Endothelial cell of umbilical vein (primary cell): ENCODE measurements around the gene ARHGAP15. TPM values are rescaled to one million over a fixed set of nuclear protein-coding genes. Genes with fewer than 3 reads are reported as not detected.

Experiments
- BruUV-seq: library from RNA; stranded (reverse); fragments of 400-500 nt; replicated peaks from 2 replicates; lab custom pipeline; 2021; lab: Mats Ljungman, UMichigan
- CTCF ChIA-PET: fragments of 300-600, 350-600 bp; sonication (Branson Sonifier 250); formaldehyde crosslinking; loops from one replicate; lab custom pipeline; 2021; ENCODE audit warnings: antibody characterized with exemption, inconsistent platforms; lab: Charles Lee
- POLR2A ChIA-PET: fragments of 300-600, 350-600 bp; sonication (Branson Sonifier 250); formaldehyde crosslinking; loops from one replicate; lab custom pipeline; 2021; ENCODE audit warnings: antibody characterized with exemption, inconsistent platforms; lab: Charles Lee
- DNase-seq: peaks from one replicate; pipeline ENCODE4 v3.0.0-alpha.2; 2011; ENCODE audit warnings: low read depth, low spot score
- FAIRE-seq: peaks from 2 replicates; lab custom pipeline; 2011; peaks lifted over from hg19 to GRCh38; lab: Jason Lieb, UNC
- H2AFZ ChIP-seq: 2 replicates; pipeline ENCODE4 v1.6.0; 2012; ENCODE audit warnings: low read depth, low read length, control low read depth, inconsistent platforms
- H3K27ac ChIP-seq: 2 replicates; pipeline ENCODE4 v1.5.1; 2011; ENCODE audit warnings: low read depth, mild to moderate bottlenecking, control low read depth, low read length, moderate library complexity; ENCODE audit not compliant: insufficient read depth
- H3K27me3 ChIP-seq, 2 experiments: 2 replicates each; pipeline versions ENCODE4 v1.6.0 to v1.6.1; 2011; ENCODE audit warnings: low read length in 2 of 2, mixed read lengths in 1 of 2; ENCODE audit not compliant: control insufficient read depth in 2 of 2, insufficient read depth in 2 of 2
- H3K36me3 ChIP-seq, 2 experiments: 2 replicates in 1 of 2; 3 replicates in 1 of 2; pipeline ENCODE4 v1.5.1; 2011; ENCODE audit warnings: low read length in 2 of 2, mild to moderate bottlenecking in 1 of 2, moderate library complexity in 1 of 2; ENCODE audit not compliant: control insufficient read depth in 2 of 2, insufficient read depth in 2 of 2; ENCODE audit errors: extremely low read depth in 1 of 2
- H3K4me1 ChIP-seq: 3 replicates; pipeline ENCODE4 v1.5.1; 2011; ENCODE audit warnings: mild to moderate bottlenecking, low read length; ENCODE audit not compliant: control insufficient read depth, insufficient read depth; ENCODE audit errors: extremely low read depth
- H3K4me2 ChIP-seq: 2 replicates; pipeline ENCODE4 v1.6.1; 2011; ENCODE audit warnings: low read length, control low read depth, mixed read lengths; ENCODE audit not compliant: insufficient read depth
- H3K4me3 ChIP-seq, 3 experiments: fragments of 200-600 bp in 1 of 3; sonication (generic), shearing (Covaris generic) in 1 of 3; replicated peaks in 1 of 3; 2 replicates each; pipeline ENCODE4 v1.5.1; 2011 to 2016; ENCODE audit warnings: control low read depth in 3 of 3, low read length in 3 of 3, mild to moderate bottlenecking in 2 of 3, inconsistent platforms in 1 of 3, low read depth in 1 of 3, moderate library complexity in 1 of 3; ENCODE audit not compliant: insufficient read depth in 1 of 3
- H3K79me2 ChIP-seq: 2 replicates; pipeline ENCODE4 v1.6.0; 2012; ENCODE audit warnings: low read length, inconsistent platforms; ENCODE audit not compliant: control insufficient read depth, insufficient read depth
- H3K9ac ChIP-seq: replicated peaks from 2 replicates; pipeline ENCODE3; 2011; ENCODE audit warnings: low read length, control low read depth; ENCODE audit not compliant: insufficient read depth; ENCODE audit errors: extremely low read depth
- H3K9me1 ChIP-seq: replicated peaks from 3 replicates; pipeline ENCODE4 v1.6.0; 2011; ENCODE audit warnings: mild to moderate bottlenecking, low read length; ENCODE audit not compliant: control insufficient read depth, insufficient read depth; ENCODE audit errors: extremely low read depth
- H3K9me3 ChIP-seq: replicated peaks from 2 replicates; pipeline ENCODE4 v1.5.1; 2012; ENCODE audit warnings: low read length, inconsistent platforms; ENCODE audit not compliant: control insufficient read depth, insufficient read depth
- H4K20me1 ChIP-seq: replicated peaks from 2 replicates; pipeline ENCODE3; 2011; ENCODE audit warnings: mild to moderate bottlenecking, low read length; ENCODE audit not compliant: control insufficient read depth, insufficient read depth; ENCODE audit errors: extremely low read depth
- CTCF ChIP-seq, 2 donors: IDR thresholded peaks; 1 replicate in 1 of 2; 2 replicates in 1 of 2; pipeline ENCODE4 v1.5.1; 2011; ENCODE audit warnings: low read length in 2 of 2, mild to moderate bottlenecking in 2 of 2, moderate library complexity in 2 of 2, control low read depth in 1 of 2, inconsistent platforms in 1 of 2, low read depth in 1 of 2; ENCODE audit not compliant: insufficient read depth in 1 of 2; ENCODE audit errors: extremely low read depth in 1 of 2
- EZH2 ChIP-seq: IDR thresholded peaks from 2 replicates; pipeline ENCODE4 v1.6.1; 2012; ENCODE audit warnings: borderline replicate concordance, low read depth, mild to moderate bottlenecking, moderate library complexity, low read length, inconsistent platforms; ENCODE audit not compliant: severe bottlenecking
- FOS ChIP-seq: IDR thresholded peaks from 2 replicates; pipeline ENCODE4 v1.6.1; 2011; ENCODE audit warnings: mild to moderate bottlenecking, low read length, moderate library complexity, borderline replicate concordance; ENCODE audit not compliant: insufficient read depth
- GATA2 ChIP-seq: IDR thresholded peaks from 2 replicates; pipeline ENCODE4 v1.7.0; 2011; ENCODE audit warnings: low read depth, mild to moderate bottlenecking, moderate library complexity, mixed read lengths, low read length; ENCODE audit not compliant: insufficient read length, insufficient read depth
- JUN ChIP-seq: IDR thresholded peaks from 2 replicates; pipeline ENCODE4 v1.6.1; 2011; ENCODE audit warnings: borderline replicate concordance, low read depth; ENCODE audit not compliant: insufficient read length, insufficient read depth
- MAX ChIP-seq: IDR thresholded peaks from 2 replicates; pipeline ENCODE4 v1.6.1; 2011; ENCODE audit not compliant: insufficient read depth, insufficient read length
- MYC ChIP-seq: IDR thresholded peaks from one replicate; pipeline ENCODE4 v1.6.1; 2011; ENCODE audit warnings: mild to moderate bottlenecking, low read depth, low read length
- POLR2AphosphoS5 ChIP-seq: IDR thresholded peaks from 2 replicates; pipeline ENCODE4 v1.6.1; 2012; ENCODE audit warnings: low read depth, mild to moderate bottlenecking, control low read depth, low read length, moderate library complexity; ENCODE audit not compliant: insufficient read depth
- dilution Hi-C: fragments of 300-500 bp; cut with MboI; formaldehyde crosslinking; loops from one replicate; pipeline ENCODE4 v1.15.0; 2019; ENCODE audit warnings: low sequenced_read_pairs; ENCODE audit not compliant: extremely low pct_ligation_motif_present
- intact Hi-C: fragments of 100-400 bp; cut with micrococcal nuclease; formaldehyde crosslinking; loops from one replicate; pipeline ENCODE4 v1.10.0; 2022
- polyA plus RNA-seq, 4 experiments: library from polyadenylated mRNA; depleted of rRNA in 3 of 4; stranded (reverse) in 3 of 4; unstranded in 1 of 4; fragments of >200 nt; gene quantifications; 2 replicates each; pipeline versions ENCODE4 v1.2.1 to v1.2.3, GENCODE V29; 2011 to 2012; ENCODE audit warnings: missing spikeins in 1 of 4
- total RNA-seq: library from RNA; stranded (reverse); gene quantifications from 2 replicates; pipeline ENCODE4 v1.2.3, GENCODE V29; 2021

ARHGAP15 gene
- total and polyA plus RNA-seq, 2 donors (not counting 3 experiments of a cell fraction or from before 2014, with no cell fraction given), result not detected

- H3K79me2 ChIP-seq, result no peaks in the 10 kb centered on the region
- BruUV-seq, result no TSS peak
- no peak overlapping the region for H3K27ac ChIP-seq
- no peaks in the 10 kb centered on the region for H4K20me1 ChIP-seq
- H3K27me3 ChIP-seq, result no peaks in the 10 kb centered on the region
- no peaks in the 10 kb centered on the region for H3K4me1 ChIP-seq
- ChIA-PET CTCF (no interaction called here), POLR2A (no interaction called here)
- no peak for DNase-seq
- no peak overlapping the region for H3K4me3 ChIP-seq
- no peak for FAIRE-seq
- TF ChIP-seq JUN (no peak), EZH2 (no peak), POLR2AphosphoS5 (no peak), CTCF (IDR thresholded peaks at IDR 0.05; ENCODE audit: extremely low read depth in 1 of 2, insufficient read depth in 1 of 2, low read depth in 1 of 2, low read length in 2 of 2) (no peak), MYC (no peak), GATA2 (no peak), FOS (no peak), MAX (no peak)
- H3K9me1 ChIP-seq, result no peaks in the 10 kb centered on the region
- dilution Hi-C loops (no loop called here), intact Hi-C loops (no loop called here)
- H3K36me3 ChIP-seq, result no peaks in the 10 kb centered on the region
- no peak overlapping the region for H2AFZ ChIP-seq
- no peak overlapping the region for H3K9ac ChIP-seq
- no peak overlapping the region for H3K4me2 ChIP-seq
- no peaks in the 10 kb centered on the region for H3K9me3 ChIP-seq
Measured at GRCh38 chr2:143177096-143177786, 48.0 kb downstream of the ARHGAP15 start.
